GM19193 (cell line): ENCODE measurements around the gene PIEZO2.

ENCODE experiments used
- POLR2A ChIP-seq: IDR thresholded peaks from 4 replicates; pipeline ENCODE4 v1.6.1; 2011; ENCODE audit not compliant: insufficient read depth, insufficient read length; ENCODE audit errors: extremely low read depth

Gene PIEZO2

GRCh38 chr18:11156978-11157377, 7.6 kb upstream of the PIEZO2 start:
- no peak for TF ChIP-seq POLR2A

GRCh38 chr18:11155034-11155759, 5.8 kb upstream of the PIEZO2 start:
- TF ChIP-seq POLR2A: no peak

GRCh38 chr18:11154368-11154989, 5.1 kb upstream of the PIEZO2 start:
- TF ChIP-seq POLR2A: no peak

- TF ChIP-seq POLR2A: no peak
These were observed 3.7 kb upstream of the PIEZO2 start for GRCh38 chr18:11153097-11153496.

- TF ChIP-seq POLR2A: no peak
These were observed 874 bp upstream of the PIEZO2 start for GRCh38 chr18:11150271-11150615.

DNA sequence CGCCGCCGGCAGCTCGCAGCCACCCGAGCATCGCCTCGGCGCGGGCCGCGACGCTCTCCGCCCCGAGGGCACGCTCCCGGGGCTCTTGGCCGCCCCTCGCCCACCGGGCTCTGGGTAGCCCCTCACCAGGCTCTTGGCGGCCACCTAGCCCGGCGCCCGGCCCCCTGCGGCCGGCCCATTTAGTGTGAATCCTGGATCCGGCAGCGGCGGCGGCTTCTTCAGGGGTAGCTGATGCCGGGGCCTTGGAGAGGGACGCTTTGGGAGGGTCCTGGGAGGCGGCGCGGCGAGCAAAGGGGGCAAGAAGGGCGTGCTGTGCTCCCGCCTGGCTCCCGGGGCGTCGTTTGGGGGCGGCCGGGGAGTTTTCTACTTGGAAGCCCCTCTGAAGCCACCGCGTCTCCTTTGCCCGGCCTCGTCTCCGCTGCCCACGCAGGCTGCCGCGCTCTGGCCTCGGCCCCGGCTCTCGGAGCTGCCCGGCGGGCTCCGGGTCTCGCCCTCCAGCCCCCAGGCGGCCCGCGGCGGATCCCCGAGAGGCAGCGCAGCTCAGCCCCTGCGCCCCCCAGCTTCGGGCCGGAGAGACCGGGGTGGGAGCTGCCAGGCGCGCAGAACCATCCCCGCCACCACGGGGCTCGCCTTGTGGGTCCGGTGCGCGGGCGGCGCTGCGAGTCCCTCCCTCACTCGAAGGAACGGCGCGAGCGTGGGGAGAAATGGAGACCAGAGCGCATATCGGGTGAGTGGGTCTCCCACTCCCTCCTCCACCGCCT, 509 bp downstream of the PIEZO2 start:
- no peak for TF ChIP-seq POLR2A

DNA sequence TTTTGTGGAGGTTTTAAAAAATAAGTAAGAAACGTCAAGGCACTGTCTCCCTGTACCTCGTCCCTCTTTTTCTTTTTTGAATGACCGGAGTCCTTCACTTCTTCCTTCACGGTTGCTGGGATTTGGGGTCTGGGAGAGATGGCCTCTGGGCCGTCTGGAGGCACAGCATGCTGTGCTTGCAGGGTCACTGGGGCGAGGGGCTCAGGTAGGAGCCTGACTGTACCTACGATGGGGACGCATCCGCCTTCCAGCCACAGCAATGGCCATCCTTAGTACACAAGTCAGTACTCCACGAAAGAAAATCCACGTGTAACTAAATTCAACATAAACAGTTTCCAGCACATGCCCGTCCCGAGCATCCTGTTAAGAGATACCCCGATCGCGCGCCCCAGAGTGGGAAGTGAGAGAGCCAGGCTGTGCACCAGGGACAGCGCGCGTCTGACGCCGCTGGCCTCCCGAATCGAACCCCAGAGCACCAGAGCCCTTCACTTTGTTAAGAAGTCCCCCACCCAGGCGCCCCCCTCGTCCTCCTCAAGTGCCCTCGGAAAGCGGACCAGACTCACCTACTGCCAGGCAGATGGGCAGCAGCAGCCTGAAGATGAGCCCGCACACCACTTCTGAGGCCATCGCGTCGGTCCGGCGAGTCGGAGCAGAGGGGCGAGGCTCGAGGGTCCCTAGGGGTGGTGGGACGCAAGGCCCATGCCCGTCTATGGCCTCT, 1.2 kb downstream of the PIEZO2 start:
- TF ChIP-seq POLR2A: no peak

GRCh38 chr18:11147371-11147951, 1.9 kb downstream of the PIEZO2 start:
- TF ChIP-seq POLR2A: peak; percentile 24

- TF ChIP-seq POLR2A: no peak
These were observed 2.4 kb downstream of the PIEZO2 start for GRCh38 chr18:11146947-11147345.

GRCh38 chr18:11146238-11146946, 3.0 kb downstream of the PIEZO2 start:
- no peak for TF ChIP-seq POLR2A

DNA sequence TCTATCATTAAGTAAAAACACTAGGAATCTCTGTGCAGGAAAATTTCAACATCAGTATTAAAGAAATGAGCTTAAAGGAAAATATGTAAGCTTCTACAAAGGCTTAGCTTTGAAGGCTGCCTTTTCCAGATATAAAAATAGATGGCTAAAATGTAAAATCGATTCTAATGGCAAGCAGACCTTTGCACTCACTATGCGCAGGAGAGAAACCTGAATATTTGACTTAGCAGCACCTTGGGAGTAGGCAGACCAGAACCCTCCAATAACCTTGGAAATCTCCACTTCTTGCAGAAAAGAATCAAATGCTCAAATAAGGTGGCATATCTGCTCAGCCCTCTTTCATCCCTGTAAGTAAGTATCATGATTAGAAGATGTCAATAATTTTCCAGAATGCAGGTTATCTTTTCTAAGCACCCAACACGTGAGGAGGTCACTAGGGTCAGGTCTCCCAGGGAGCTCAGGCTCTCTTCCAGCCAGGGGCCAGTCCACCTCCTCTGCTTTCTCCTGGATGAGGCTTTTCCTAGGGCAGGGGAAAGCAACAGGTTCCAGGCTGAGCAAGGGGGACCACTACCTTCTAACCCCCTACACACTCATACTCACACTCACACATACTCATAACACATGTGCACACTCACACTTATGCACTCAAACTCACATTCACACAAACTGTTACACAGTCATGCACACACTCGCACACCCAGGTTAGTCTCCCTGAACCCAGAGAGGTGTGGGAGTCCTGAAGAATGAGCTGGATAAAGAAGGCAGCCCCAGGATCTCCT, 3.8 kb downstream of the PIEZO2 start:
- TF ChIP-seq POLR2A: no peak

- TF ChIP-seq POLR2A: no peak
These were observed 12.0 kb downstream of the PIEZO2 start for GRCh38 chr18:11137400-11137799.

DNA sequence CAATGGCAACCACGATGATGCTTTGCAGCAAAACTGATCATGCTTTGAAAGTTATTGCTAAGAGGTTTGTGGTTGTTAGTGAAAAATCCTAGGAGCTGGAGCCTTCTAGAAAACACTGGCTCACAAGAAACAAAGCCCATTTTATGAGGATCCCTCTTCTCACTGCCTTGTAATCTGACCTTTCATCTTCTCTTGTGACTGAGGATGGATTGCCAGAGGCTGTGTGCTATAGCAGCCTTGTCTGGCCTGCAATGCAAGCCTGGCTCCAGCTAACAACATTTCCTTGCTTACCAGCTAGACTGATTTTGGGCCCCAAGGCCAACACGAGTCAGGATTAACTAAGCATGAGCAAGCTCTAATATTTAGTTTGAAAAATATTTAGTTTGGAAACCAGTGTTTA, 13.1 kb downstream of the PIEZO2 start:
- TF ChIP-seq POLR2A: no peak
